GM06990 (cell line): ENCODE results near the gene ADK.

ENCODE experiments used
- DNase-seq: peaks from one replicate; pipeline ENCODE4 v3.0.0-alpha.2; 2011; ENCODE audit not compliant: insufficient read length; ENCODE audit errors: extremely low read depth
- H3K27me3 ChIP-seq: replicated peaks from 2 replicates; pipeline ENCODE4 v1.6.0; 2011; ENCODE audit warnings: low read length; ENCODE audit not compliant: control insufficient read depth, insufficient read depth
- H3K36me3 ChIP-seq: 2 replicates; pipeline ENCODE4 v1.5.1; 2011; ENCODE audit warnings: low read length; ENCODE audit not compliant: control insufficient read depth, insufficient read depth
- H3K4me3 ChIP-seq: replicated peaks from 2 replicates; pipeline ENCODE4 v1.5.1; 2011; ENCODE audit warnings: low read depth, mild to moderate bottlenecking, control low read depth, low read length
- CTCF ChIP-seq: IDR thresholded peaks from 2 replicates; pipeline ENCODE4 v1.5.1; 2011; ENCODE audit warnings: low read length, control low read depth, mild to moderate bottlenecking, inconsistent platforms; ENCODE audit not compliant: insufficient read depth, poor library complexity, severe bottlenecking

The ADK gene

GRCh38 chr10:74306227-74306982 lies 155.4 kb downstream of the ADK start:
- DNase-seq, result no peak
- H3K27me3 ChIP-seq, result no peaks in the 10 kb centered on the region
- no peak for TF ChIP-seq CTCF
- H3K4me3 ChIP-seq, result no peak overlapping the region; the same call in 1 of the 2 replicates
- H3K36me3 ChIP-seq, result no peaks in the 10 kb centered on the region

- no peak for DNase-seq
- H3K27me3 ChIP-seq, result no peaks in the 10 kb centered on the region
- H3K4me3 ChIP-seq, result no peak overlapping the region; the same call in 1 of the 2 replicates
- H3K36me3 ChIP-seq, result no peaks in the 10 kb centered on the region
- no peak for TF ChIP-seq CTCF
Observed at GRCh38 chr10:74307061-74307651, 156.1 kb downstream of the ADK start.

GRCh38 chr10:74310652-74311257 lies 159.7 kb downstream of the ADK start:
- no peak for DNase-seq
- Histone ChIP-seq H3K27me3 (no peaks in the 10 kb centered on the region), H3K36me3 (no peaks in the 10 kb centered on the region), H3K4me3 (no peak overlapping the region)
- no peak for TF ChIP-seq CTCF

- TF ChIP-seq CTCF, result no peak
- no peak for DNase-seq
Observed at GRCh38 chr10:74314166-74314565, 163.1 kb downstream of the ADK start.

GRCh38 chr10:74320026-74320425 lies 169.0 kb downstream of the ADK start:
- peaks cover 2% of the 10 kb centered on the region for H3K36me3 ChIP-seq
- no peaks in the 10 kb centered on the region for H3K27me3 ChIP-seq
- no peak for DNase-seq
- no peak overlapping the region for H3K4me3 ChIP-seq
- no peak for TF ChIP-seq CTCF

More at GRCh38 chr10:74314166-74314565, 163.1 kb downstream of the ADK start:
- Histone ChIP-seq H3K4me3 (no peak overlapping the region), H3K36me3 (no peaks in the 10 kb centered on the region; the same call in 1 of the 2 replicates), H3K27me3 (no peaks in the 10 kb centered on the region)
